Measurements from ENCODE around the gene DMD. TPM values are rescaled to one million over a fixed set of nuclear protein-coding genes. Genes with fewer than 3 reads are reported as not detected.

Gene DMD
- total and polyA plus RNA-seq, 2 of the 8 experiments (the other 6 are each of a cell fraction or from before 2014, with no cell fraction given) = 4.8 to 7.4 TPM

- FAIRE-seq = no peak
- 75% methylated on average over 6 of the region's 6 CpGs; no CpG with 5 or more reads in 1 of the 2 experiments for WGBS, 2 experiments (ENCODE audit: extremely low coverage in 1 of 2, insufficient coverage in 1 of 2, insufficient read length in 1 of 2, insufficient replicate concordance in 2 of 2, low coverage in 1 of 2, low lambda C conversion rate in 2 of 2, missing lambda C conversion rate in 1 of 2)
- H3K4me2 ChIP-seq (ENCODE audit: insufficient read depth in 1 of 2, low read depth in 2 of 2, low read length in 2 of 2) = no peak overlapping the region
Measured at GRCh38 chrX:31355206-31355955, 1856.0 kb downstream of the DMD start.

More at GRCh38 chrX:31355206-31355955, 1856.0 kb downstream of the DMD start:
- H4K91ac ChIP-seq (replicated peaks; ENCODE audit: insufficient read length, low read length) = no peak overlapping the region
- H3K4me1 ChIP-seq (replicated peaks in 1 of 4; ENCODE audit: control insufficient read depth in 3 of 4, insufficient read depth in 4 of 4, low read length in 3 of 4) = peaks cover 0 to 4% (median 0%) of the 10 kb centered on the region in 4 experiments; a peak in 1 of 7 replicates
- H2BK15ac ChIP-seq (ENCODE audit: low read length) = no peak overlapping the region
- no peak overlapping the region for H2BK120ac ChIP-seq (replicated peaks; ENCODE audit: low read depth, low read length)
- H4K5ac ChIP-seq (ENCODE audit: insufficient read length, low read depth, low read length) = no peak overlapping the region
- H3K27me3 ChIP-seq (replicated peaks in 1 of 4; ENCODE audit: control insufficient read depth in 3 of 4, extremely low read depth in 1 of 4, insufficient read depth in 3 of 4, low read length in 3 of 4) = no peaks in the 10 kb centered on the region
- no peak overlapping the region for H3K14ac ChIP-seq (ENCODE audit: insufficient read length)
- no peaks in the 10 kb centered on the region for H3K23me2 ChIP-seq (ENCODE audit: low read depth, low read length)
- H3K18ac ChIP-seq (ENCODE audit: extremely low read depth, low read length) = no peak overlapping the region
- H3K27ac ChIP-seq (ENCODE audit: low read depth, low read length) = no peak overlapping the region
- H3K9me3 ChIP-seq (ENCODE audit: insufficient read depth in 2 of 2, low read depth in 1 of 2, low read length in 1 of 2) = no peaks in the 10 kb centered on the region
- H2AK5ac ChIP-seq (ENCODE audit: low read depth, low read length) = no peak overlapping the region
- no peak overlapping the region for H3K9ac ChIP-seq (replicated peaks in 1 of 4; ENCODE audit: extremely low read depth in 1 of 4, low read depth in 3 of 4, low read length in 3 of 4)
- ChIA-PET CTCF (ENCODE audit: partially characterized antibody) (no interaction called here), POLR2A (ENCODE audit: partially characterized antibody) (no interaction called here)
- H3K56ac ChIP-seq (replicated peaks; ENCODE audit: insufficient read length, low read depth, low read length) = no peak overlapping the region
- H2BK20ac ChIP-seq (ENCODE audit: low read length) = no peak overlapping the region
- no peak for TF ChIP-seq USF2 (IDR thresholded peaks at IDR 0.05; ENCODE audit: low read length)
- H4K20me1 ChIP-seq (replicated peaks in 1 of 2; ENCODE audit: control insufficient read depth in 1 of 2, insufficient read depth in 2 of 2, low read length in 2 of 2) = no peaks in the 10 kb centered on the region
- no peak overlapping the region for H2BK5ac ChIP-seq (ENCODE audit: low read depth, low read length)
- H3K23ac ChIP-seq (ENCODE audit: insufficient read length) = no peak overlapping the region
- H2AFZ ChIP-seq (ENCODE audit: low read length) = no peak overlapping the region
- no peaks in the 10 kb centered on the region for H3K79me1 ChIP-seq (ENCODE audit: low read depth, low read length)
- H4K8ac ChIP-seq (ENCODE audit: extremely low read depth, insufficient read depth, low read length) = no peak overlapping the region
- H3K79me2 ChIP-seq (ENCODE audit: control insufficient read depth in 1 of 2, insufficient read depth in 2 of 2, low read length in 2 of 2) = no peaks in the 10 kb centered on the region
- no peak overlapping the region for H3K4me3 ChIP-seq (ENCODE audit: extremely low read depth in 1 of 4, insufficient read depth in 2 of 4, low read depth in 3 of 4, low read length in 4 of 4)
- DNase-seq (ENCODE audit: low read depth in 1 of 2, low spot score in 2 of 2) = no peak
- H3K4ac ChIP-seq (replicated peaks; ENCODE audit: insufficient read length, low read depth, low read length) = no peak overlapping the region
- no peak overlapping the region for H2BK12ac ChIP-seq (ENCODE audit: low read depth, low read length)
- no peaks in the 10 kb centered on the region for H3K36me3 ChIP-seq (ENCODE audit: control insufficient read depth in 2 of 4, insufficient read depth in 4 of 4, low read length in 3 of 4)

All from H1 (cell line).